Activated CD8-positive, alpha-beta T cell treated with anti-CD3 and anti-CD28 coated beads, Interleukin-2, amount 10 ng/mL, durations not matched to agents 7 days and 5 days (primary cell): Measurements from ENCODE around the gene PFKP. TPM values are rescaled to one million over a fixed set of nuclear protein-coding genes. Genes with fewer than 3 reads are reported as not detected.
"Not testable (repeated sequence)": the region's sequence is repeated elsewhere in the genome, so short reads cannot be mapped to it uniquely, and the experiment has no call there.

Experiments
- ATAC-seq: fragments of 150-1000 bp; cut with Tn5 transposase; one replicate; pipeline ENCODE4 v1.10.0; 2021; ENCODE audit warnings: moderate library complexity
- CTCF ChIA-PET: fragments of 350-600 bp; sonication (Branson Sonifier 250); formaldehyde crosslinking; loops from one replicate; lab custom pipeline; 2021; ENCODE audit warnings: antibody characterized with exemption; lab: Charles Lee
- POLR2A ChIA-PET: fragments of 350-600 bp; sonication (Branson Sonifier 250); formaldehyde crosslinking; loops from one replicate; lab custom pipeline; 2021; ENCODE audit warnings: antibody characterized with exemption; lab: Charles Lee
- DNase-seq: peaks from one replicate; pipeline ENCODE4 v3.0.0-alpha.2; 2020
- H3K27ac Mint-ChIP-seq: one replicate; pipeline ENCODE4 v1.8.0; 2021; ENCODE audit warnings: mild to moderate bottlenecking, mixed read lengths
- H3K27me3 Mint-ChIP-seq: one replicate; pipeline ENCODE4 v1.8.0; 2021; ENCODE audit warnings: low read depth, mixed read lengths
- H3K36me3 Mint-ChIP-seq: one replicate; pipeline ENCODE4 v1.8.0; 2021; ENCODE audit warnings: low read depth, mixed read lengths
- H3K4me1 Mint-ChIP-seq: one replicate; pipeline ENCODE4 v1.8.0; 2021; ENCODE audit warnings: low read depth, mixed read lengths
- H3K4me3 Mint-ChIP-seq: one replicate; pipeline ENCODE4 v1.8.0; 2021; ENCODE audit warnings: mild to moderate bottlenecking, mixed read lengths
- H3K9me3 Mint-ChIP-seq: one replicate; pipeline ENCODE4 v1.8.0; 2022; ENCODE audit warnings: mixed read lengths; ENCODE audit not compliant: insufficient read depth
- total RNA-seq, 2 experiments: library from RNA; stranded (reverse); gene quantifications; one replicate each; pipeline ENCODE4 v1.2.3, GENCODE V29; 2021

Gene PFKP
- total RNA-seq, 2 experiments from 2014 or later: 220 to 233 TPM

DNA sequence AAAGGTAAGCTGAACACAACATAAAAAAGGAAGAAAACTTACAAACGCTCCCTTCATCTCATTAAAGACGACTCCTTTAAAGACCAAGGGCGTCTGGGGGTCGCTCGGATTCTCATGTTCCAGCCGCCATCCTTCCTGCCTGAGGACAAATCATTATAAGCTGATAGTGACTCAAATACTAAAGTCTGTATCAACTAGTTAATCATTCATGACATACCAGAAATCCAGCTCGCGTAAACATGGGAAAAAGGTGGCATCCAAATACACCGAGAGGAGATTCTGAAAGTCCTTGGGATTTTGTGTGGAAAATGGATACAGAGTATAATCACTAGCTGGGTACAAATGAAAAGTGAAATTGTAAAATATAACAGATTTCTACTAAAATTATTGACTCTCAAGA, 97.8 kb downstream of the PFKP start:
- ChIA-PET CTCF (interaction anchor here (1.4 to 3.8 kb wide), 2 partner anchors 12 to 28 kb away, joined by 4 to 13 read pairs; no protein-coding TSS in a partner anchor), POLR2A (no interaction called here)
- Mint-ChIP-seq H3K27ac (no peak overlapping the region), H3K4me3 (no peak overlapping the region), H3K9me3 (no peaks in the 10 kb centered on the region), H3K36me3 (peaks cover 57% of the 10 kb centered on the region), H3K27me3 (no peaks in the 10 kb centered on the region), H3K4me1 (no peaks in the 10 kb centered on the region)
- DNase-seq (no peak), ATAC-seq (no peak)

DNA sequence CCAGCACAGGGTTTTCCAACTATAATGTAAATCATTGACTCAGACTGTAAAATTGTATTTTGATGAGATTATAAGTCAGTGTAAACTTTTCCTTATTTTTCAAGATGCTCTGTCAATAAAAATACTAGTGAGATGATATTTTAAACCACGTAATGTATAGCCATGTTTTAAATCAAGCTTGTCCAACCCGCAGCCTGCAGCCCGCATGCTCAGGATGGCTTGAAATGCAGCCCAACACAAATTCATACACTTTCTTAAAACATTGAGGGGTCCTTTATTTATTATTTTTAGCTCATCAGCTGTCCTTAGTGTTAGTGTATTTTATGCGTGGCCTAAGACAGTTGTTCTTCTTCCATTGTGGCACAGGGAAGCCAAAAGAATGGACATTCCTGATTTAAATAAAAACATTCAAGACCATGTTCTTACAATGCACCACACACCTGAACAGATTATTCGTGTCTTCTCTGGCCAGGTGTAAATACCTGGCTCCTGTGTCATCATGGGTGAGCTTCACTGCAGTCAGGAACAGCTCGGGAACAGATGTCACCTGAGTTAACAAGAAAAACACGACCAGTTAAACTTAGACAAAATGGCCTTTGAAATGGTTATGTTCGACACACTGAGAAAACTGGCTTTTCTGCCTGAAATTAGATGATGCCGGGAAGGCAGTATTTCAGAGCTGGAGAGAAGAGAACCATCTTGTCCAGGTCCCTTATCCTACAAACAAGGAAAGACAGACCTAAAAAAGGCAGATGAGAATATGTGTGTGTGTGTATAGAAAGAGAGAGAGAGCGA, 99.3 kb downstream of the PFKP start:
- peaks cover 7% of the 10 kb centered on the region for H3K4me1 Mint-ChIP-seq
- H3K36me3 Mint-ChIP-seq: peaks cover 53% of the 10 kb centered on the region
- H3K27me3 Mint-ChIP-seq: no peaks in the 10 kb centered on the region
- ChIA-PET POLR2A (no interaction called here), CTCF (no interaction called here)
- no peak overlapping the region for H3K27ac Mint-ChIP-seq
- ATAC-seq (no peak), DNase-seq (no peak)
- no peaks in the 10 kb centered on the region for H3K9me3 Mint-ChIP-seq
- H3K4me3 Mint-ChIP-seq: no peak overlapping the region

DNA sequence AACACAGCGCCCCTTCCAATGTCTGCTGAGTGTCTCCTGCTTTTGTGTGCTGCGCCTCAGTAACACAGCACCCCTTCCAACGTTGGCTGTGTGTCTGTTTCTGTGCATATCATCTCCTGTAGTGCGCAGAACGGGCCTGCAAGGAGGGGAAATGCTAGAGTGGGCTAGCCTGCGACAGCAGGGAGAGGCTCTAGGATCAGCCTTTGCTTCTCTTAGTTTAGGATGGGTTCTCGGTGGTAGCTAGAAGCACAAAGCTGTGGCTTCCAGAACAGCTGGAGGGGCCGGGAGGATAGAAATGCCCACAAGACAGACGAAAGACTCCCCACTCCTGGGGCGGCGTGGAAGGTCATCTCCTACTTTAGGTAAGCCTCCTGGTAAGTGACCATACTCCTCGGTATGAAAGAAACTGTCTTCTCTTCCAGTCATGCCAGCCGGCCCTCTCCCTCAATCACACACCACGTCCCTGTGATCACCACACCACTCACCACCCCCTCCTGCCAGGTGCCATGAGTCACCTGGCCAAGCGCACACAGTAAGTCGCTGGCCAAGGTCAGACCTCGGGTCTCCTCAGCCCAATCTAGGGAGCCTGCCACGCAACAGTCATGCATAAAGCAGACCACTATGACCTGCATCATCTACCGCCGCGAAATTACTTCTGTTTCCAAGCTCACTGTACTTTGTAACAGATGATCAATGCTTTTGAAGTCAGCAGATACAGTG, 100.4 kb downstream of the PFKP start:
- H3K36me3 Mint-ChIP-seq: peaks cover 53% of the 10 kb centered on the region
- ChIA-PET CTCF (no interaction called here), POLR2A (interaction anchor here (0.7 kb wide), 1 partner anchor 28 kb away, joined by 3 read pairs; no protein-coding TSS in a partner anchor)
- H3K9me3 Mint-ChIP-seq: no peaks in the 10 kb centered on the region
- ATAC-seq (no peak), DNase-seq (no peak)
- H3K4me3 Mint-ChIP-seq: no peak overlapping the region
- H3K27me3 Mint-ChIP-seq: no peaks in the 10 kb centered on the region
- H3K27ac Mint-ChIP-seq: no peak overlapping the region
- H3K4me1 Mint-ChIP-seq: peaks cover 7% of the 10 kb centered on the region

DNA sequence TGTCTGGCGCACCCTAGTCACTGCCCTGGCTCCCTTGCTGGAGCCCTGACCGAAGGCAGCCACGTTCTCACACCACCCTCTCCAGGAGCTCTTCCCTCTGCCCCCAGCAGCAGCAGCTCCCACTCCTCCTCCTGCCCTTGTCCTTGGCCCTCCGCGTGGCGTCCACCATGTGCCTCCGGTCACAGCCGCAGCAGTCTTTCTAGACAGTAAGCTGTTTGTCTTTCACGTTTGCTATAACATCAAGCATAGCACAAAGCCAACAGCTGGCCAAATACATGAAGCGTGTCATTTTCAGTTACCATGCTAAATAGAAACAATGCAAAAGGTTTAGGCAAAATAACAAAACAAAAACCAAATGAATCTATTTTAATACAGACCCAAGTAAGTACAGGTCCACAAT, 101.9 kb downstream of the PFKP start:
- no peak overlapping the region for H3K4me3 Mint-ChIP-seq
- H3K9me3 Mint-ChIP-seq: no peaks in the 10 kb centered on the region
- ChIA-PET CTCF (no interaction called here), POLR2A (interaction anchor here (0.6 kb wide), 1 partner anchor 16 kb away, joined by 3 read pairs; no protein-coding TSS in a partner anchor)
- peaks cover 14% of the 10 kb centered on the region for H3K4me1 Mint-ChIP-seq
- H3K36me3 Mint-ChIP-seq: peaks cover 43% of the 10 kb centered on the region
- peaks cover under 1% of the 10 kb centered on the region for H3K27me3 Mint-ChIP-seq
- DNase-seq (no peak), ATAC-seq (no peak)
- H3K27ac Mint-ChIP-seq: no peak overlapping the region

DNA sequence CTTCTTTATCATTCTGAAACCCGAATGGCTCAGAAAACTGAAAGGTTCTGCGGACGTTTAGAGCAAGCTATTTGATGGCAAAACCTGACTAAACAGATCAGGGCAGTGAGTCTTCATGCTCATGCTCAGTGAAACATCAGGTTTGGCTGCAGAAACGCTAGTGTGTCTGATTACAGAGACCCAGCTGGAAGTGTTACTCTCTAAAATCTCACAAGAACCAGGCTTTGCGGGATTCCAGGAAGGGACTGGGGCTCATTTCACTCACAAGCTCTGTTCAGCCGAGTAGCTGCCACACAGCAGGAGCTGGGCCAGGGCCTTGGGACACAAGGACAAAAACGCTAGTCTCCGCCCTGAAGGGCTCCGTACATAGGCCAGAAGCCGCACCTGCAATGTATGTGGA, 102.3 kb downstream of the PFKP start:
- Mint-ChIP-seq H3K4me3 (no peak overlapping the region), H3K4me1 (peaks cover 14% of the 10 kb centered on the region), H3K9me3 (no peaks in the 10 kb centered on the region), H3K36me3 (peaks cover 42% of the 10 kb centered on the region), H3K27me3 (peaks cover 2% of the 10 kb centered on the region), H3K27ac (no peak overlapping the region)
- ATAC-seq (no peak), DNase-seq (no peak)
- POLR2A ChIA-PET: interaction anchor here (0.6 kb wide), 1 partner anchor 16 kb away, joined by 3 read pairs; no protein-coding TSS in a partner anchor
- CTCF ChIA-PET: no interaction called here

DNA sequence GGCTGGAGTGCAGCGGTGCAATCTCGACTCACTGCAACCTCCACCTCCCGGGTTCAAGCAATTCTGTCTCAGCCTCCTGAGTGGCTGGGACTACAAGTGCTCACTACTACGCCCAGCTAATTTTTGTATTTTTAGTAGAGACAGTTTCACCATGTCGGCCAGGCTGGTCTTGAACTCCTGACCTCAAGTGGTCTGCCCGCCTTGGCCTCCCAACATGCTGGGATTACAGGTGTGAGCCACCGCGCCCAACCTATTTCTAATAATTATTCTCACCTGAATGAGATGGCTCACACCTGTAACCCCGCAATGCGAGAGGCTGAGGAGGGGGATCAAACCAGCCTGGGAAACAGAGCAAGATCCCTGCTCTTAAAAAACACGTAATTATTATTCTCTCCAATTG, 104.1 kb downstream of the PFKP start:
- peak overlapping the region; percentile 90 for H3K4me3 Mint-ChIP-seq
- H3K4me1 Mint-ChIP-seq: peaks cover 14% of the 10 kb centered on the region
- H3K9me3 Mint-ChIP-seq, POLR2A ChIA-PET, DNase-seq, ATAC-seq, H3K27ac Mint-ChIP-seq, CTCF ChIA-PET: not testable (repeated sequence)
- H3K36me3 Mint-ChIP-seq: peaks cover 25% of the 10 kb centered on the region
- peaks cover 14% of the 10 kb centered on the region for H3K27me3 Mint-ChIP-seq

DNA sequence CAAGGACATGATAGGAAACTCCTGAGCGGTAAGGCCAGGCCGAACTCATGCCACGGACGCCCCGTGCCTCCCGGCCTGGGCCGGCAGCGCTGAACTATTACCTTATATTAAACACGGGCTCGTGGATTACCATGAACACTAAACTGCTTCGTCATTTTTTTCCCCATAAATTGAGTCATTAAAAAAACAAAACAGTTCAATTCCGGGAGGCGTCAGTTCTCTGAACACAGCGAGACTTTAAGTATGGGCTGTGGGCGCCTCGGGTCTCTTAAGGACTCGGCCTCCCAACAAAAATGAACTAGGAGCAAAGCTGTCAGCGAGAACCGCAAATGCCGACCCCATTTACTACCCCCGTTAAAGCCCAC, 104.7 kb downstream of the PFKP start:
- H3K4me1 Mint-ChIP-seq: peaks cover 14% of the 10 kb centered on the region
- peak overlapping the region; percentile 85 for H3K27ac Mint-ChIP-seq
- H3K36me3 Mint-ChIP-seq: peaks cover 25% of the 10 kb centered on the region
- ATAC-seq (no peak), DNase-seq (no peak)
- ChIA-PET CTCF (interaction anchor here (1.5 kb wide), 1 partner anchor 22 kb away, joined by 5 read pairs; no protein-coding TSS in a partner anchor), POLR2A (interaction anchor here (0.7 to 1.3 kb wide), 10 partner anchors 8 to 798 kb away, joined by 3 to 6 read pairs (median 4); no protein-coding TSS in a partner anchor)
- peaks cover 17% of the 10 kb centered on the region for H3K27me3 Mint-ChIP-seq
- no peaks in the 10 kb centered on the region for H3K9me3 Mint-ChIP-seq
- H3K4me3 Mint-ChIP-seq: peak overlapping the region; percentile 90

DNA sequence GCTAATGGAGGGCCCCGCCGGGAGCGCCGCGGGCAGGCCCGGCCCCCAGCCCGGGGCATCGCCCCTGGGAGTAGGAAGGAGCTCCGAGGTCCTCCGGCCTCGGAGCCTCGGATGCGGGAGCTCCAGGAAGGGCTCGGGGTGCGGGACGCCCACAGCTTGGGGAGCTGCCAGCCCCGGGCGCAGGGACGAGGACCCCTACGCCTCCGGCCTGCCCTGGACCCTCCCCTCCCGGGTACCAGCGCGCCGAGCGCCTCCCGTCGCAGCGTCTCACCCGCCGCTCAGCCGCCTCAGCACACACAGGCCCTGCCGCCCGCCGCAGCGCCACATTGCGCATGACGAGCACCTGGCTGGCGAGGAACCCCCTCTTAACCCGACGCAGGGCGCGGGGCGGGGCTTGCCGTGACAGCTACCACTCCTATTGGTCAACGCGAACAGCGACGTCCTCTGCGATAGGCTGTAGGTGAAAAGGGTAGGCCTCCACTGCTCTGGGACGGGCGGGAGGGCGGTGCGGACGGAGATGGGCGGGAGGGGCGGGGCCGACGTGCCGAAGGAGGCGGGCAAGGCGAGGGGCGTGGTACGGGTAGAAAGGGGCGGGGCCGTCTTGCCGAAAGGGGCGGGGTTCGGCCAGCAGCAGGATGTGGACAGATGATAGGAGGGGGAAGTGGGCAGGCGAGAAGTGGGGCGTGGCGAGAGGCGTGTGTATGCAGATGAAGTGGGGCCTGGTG, 105.3 kb downstream of the PFKP start, which contains the start of gene PITRM1:
TSS of gene PITRM1 (minus strand) at position 337 of the 725 bp plus-strand sequence. CDS start at position 327, 10 bp downstream.
- H3K27ac Mint-ChIP-seq: peak within 1 kb of the TSS; percentile 88
- peaks cover 14% of the 10 kb centered on the region for H3K4me1 Mint-ChIP-seq
- DNase-seq (peak; percentile 99), ATAC-seq (peak; percentile 97)
- H3K36me3 Mint-ChIP-seq: peaks cover 21% of the 10 kb centered on the region
- H3K27me3 Mint-ChIP-seq: peaks cover 20% of the 10 kb centered on the region
- ChIA-PET POLR2A (interaction anchor here (0.7 to 1.3 kb wide), 11 partner anchors 8 to 797 kb away, joined by 3 to 6 read pairs (median 4); no protein-coding TSS in a partner anchor), CTCF (interaction anchor here (1.3 to 1.5 kb wide), 2 partner anchors 21 to 25 kb away, joined by 4 to 5 read pairs; no protein-coding TSS in a partner anchor)
- peak within 1 kb of the TSS; percentile 90 for H3K4me3 Mint-ChIP-seq
- no peaks in the 10 kb centered on the region for H3K9me3 Mint-ChIP-seq

DNA sequence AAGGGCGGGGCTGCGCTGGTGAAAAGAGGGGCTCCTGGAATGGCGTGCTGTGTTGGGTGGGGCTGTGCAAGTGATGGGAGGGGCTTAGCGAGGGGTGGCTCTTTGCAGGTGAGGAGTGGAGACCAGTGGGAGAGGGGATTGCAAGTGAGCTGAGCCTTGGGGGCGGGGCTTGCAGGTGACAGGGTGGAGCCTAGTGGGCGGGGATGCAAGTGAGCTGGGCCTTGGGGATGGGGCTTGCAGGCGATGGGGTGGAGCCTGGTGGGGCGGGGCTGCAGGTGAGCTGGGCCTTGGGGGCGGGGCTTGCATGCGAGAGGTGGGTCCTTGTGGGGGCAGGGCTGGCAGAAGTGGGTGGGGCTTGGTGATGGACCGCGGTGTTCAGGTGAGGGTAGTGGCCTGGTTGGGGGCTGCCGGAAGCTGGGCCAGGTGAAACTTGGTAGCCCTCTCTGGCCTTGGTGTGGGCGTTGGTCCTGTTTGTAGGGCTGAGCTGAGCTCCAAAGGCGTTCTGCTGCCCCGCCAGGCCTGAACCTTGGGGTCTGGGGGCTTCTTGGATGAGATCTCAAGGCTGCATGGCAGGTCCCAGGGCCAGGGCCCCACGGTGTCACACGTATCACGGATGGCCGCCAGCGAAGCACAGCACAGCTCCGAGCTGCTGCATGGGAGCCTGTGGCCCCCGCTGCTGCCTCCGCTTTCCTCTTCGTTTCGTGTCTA, 106.0 kb downstream of the PFKP start:
- no peak for ATAC-seq
- H3K4me1 Mint-ChIP-seq: peaks cover 14% of the 10 kb centered on the region
- H3K36me3 Mint-ChIP-seq: peaks cover 16% of the 10 kb centered on the region
- H3K9me3 Mint-ChIP-seq: no peaks in the 10 kb centered on the region
- ChIA-PET POLR2A (interaction anchor here (0.6 to 1.3 kb wide), 7 partner anchors 9 to 787 kb away, joined by 3 to 4 read pairs (median 4); no protein-coding TSS in a partner anchor), CTCF (interaction anchor here (1.3 to 1.5 kb wide), 2 partner anchors 20 to 24 kb away, joined by 4 to 5 read pairs; no protein-coding TSS in a partner anchor)
- H3K4me3 Mint-ChIP-seq: peak overlapping the region; percentile 76
- peak overlapping the region; percentile 88 for H3K27ac Mint-ChIP-seq
- DNase-seq: no peak
- peaks cover 25% of the 10 kb centered on the region for H3K27me3 Mint-ChIP-seq

DNA sequence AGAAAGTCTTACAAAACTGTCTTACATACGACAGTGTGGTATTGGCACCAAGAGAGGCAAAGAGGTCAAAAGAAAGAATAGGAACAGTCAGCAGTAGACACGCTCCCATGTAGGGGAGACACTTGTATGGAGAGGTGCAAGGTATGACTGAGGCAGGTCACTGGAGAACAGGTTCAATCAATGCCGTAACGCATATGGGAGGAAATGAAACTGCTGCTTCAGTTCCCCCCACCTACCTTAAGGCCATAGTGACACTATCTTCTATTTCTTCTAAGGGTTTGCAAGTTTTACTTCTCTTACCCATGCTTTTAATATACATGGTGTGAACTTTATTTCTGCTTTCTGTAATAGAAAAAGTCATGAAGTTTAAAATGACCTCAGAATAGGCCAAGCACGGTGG, 110.7 kb downstream of the PFKP start:
- ATAC-seq (no peak), DNase-seq (no peak)
- POLR2A ChIA-PET: no interaction called here
- Mint-ChIP-seq H3K4me1 (peaks cover 5% of the 10 kb centered on the region), H3K27ac (no peak overlapping the region), H3K9me3 (no peaks in the 10 kb centered on the region), H3K36me3 (no peaks in the 10 kb centered on the region), H3K27me3 (peaks cover 43% of the 10 kb centered on the region), H3K4me3 (no peak overlapping the region)
- CTCF ChIA-PET: no interaction called here
